HepG2 (cell line): Measurements from ENCODE around the gene PSMG4. TPM values are rescaled to one million over a fixed set of nuclear protein-coding genes. Genes with fewer than 3 reads are reported as not detected.

ENCODE experiments used
- ATF1 ChIP-seq: IDR thresholded peaks from 2 replicates; pipeline ENCODE4 v1.6.1; 2016; ENCODE audit warnings: mild to moderate bottlenecking, control low read depth
- CBX2 ChIP-seq, 2 experiments: fragments of 200-600 bp in 1 of 2; sonication (generic); formaldehyde crosslinking in 1 of 2; IDR thresholded peaks; 2 replicates each; pipeline versions ENCODE4 v1.7.0 to v1.8.1; 2018 to 2022; ENCODE audit warnings: low read depth in 2 of 2, low read length in 1 of 2, mild to moderate bottlenecking in 1 of 2, missing genetic modification reagents in 1 of 2
- GABPB1 ChIP-seq: IDR thresholded peaks from 2 replicates; pipeline ENCODE4 v1.6.1; 2016; ENCODE audit warnings: mild to moderate bottlenecking, missing genetic modification reagents, moderate library complexity, missing compliant biosample characterization
- HIC2 ChIP-seq: sonication (generic); formaldehyde crosslinking; IDR thresholded peaks from 2 replicates; pipeline ENCODE4 v1.9.0; 2022; ENCODE audit warnings: low read depth, missing genetic modification reagents
- KDM6A ChIP-seq: IDR thresholded peaks from 2 replicates; pipeline ENCODE4 v1.6.1; 2016; ENCODE audit warnings: low read depth
- NR2C2 ChIP-seq: sonication (generic); formaldehyde crosslinking; IDR thresholded peaks from 2 replicates; pipeline ENCODE4 v1.4.0; 2020; ENCODE audit warnings: missing genetic modification reagents, mild to moderate bottlenecking, moderate library complexity, borderline replicate concordance
- PCBP1 ChIP-seq: fragments of 200-400 bp; formaldehyde crosslinking; IDR thresholded peaks from 2 replicates; pipeline ENCODE4 v1.6.1; 2017; ENCODE audit warnings: mild to moderate bottlenecking, low read depth, low read length, borderline replicate concordance
- SMAD1 ChIP-seq: sonication (generic); formaldehyde crosslinking; IDR thresholded peaks from 2 replicates; pipeline ENCODE4 v1.4.0; 2020; ENCODE audit warnings: missing genetic modification reagents, low read depth, mild to moderate bottlenecking, borderline replicate concordance
- SNAPC2 ChIP-seq: sonication (generic); formaldehyde crosslinking; IDR thresholded peaks from 2 replicates; pipeline ENCODE4 v1.8.1; 2022; ENCODE audit warnings: mild to moderate bottlenecking, missing genetic modification reagents
- SOX5 ChIP-seq: IDR thresholded peaks from 2 replicates; pipeline ENCODE4 v1.6.1; 2016; ENCODE audit warnings: borderline replicate concordance
- YEATS4 ChIP-seq: sonication (generic); formaldehyde crosslinking; IDR thresholded peaks from 2 replicates; pipeline ENCODE4 v1.4.0; 2020; ENCODE audit warnings: missing genetic modification reagents, borderline replicate concordance
- YY1 ChIP-seq: IDR thresholded peaks from 2 replicates; pipeline ENCODE4 v1.6.1; 2011; ENCODE audit warnings: low read length, low read depth, moderate library complexity, mild to moderate bottlenecking; ENCODE audit not compliant: insufficient read depth, insufficient replicate concordance
- ZFP91 ChIP-seq: sonication (generic); formaldehyde crosslinking; IDR thresholded peaks from 2 replicates; pipeline ENCODE4 v1.9.0; 2022; ENCODE audit warnings: missing genetic modification reagents, mild to moderate bottlenecking, borderline replicate concordance
- ZNF230 ChIP-seq: sonication (generic); formaldehyde crosslinking; IDR thresholded peaks from 2 replicates; pipeline ENCODE4 v1.4.0; 2020; ENCODE audit warnings: mild to moderate bottlenecking, missing genetic modification reagents
- ZNF274 ChIP-seq: sonication (generic); formaldehyde crosslinking; IDR thresholded peaks from 2 replicates; pipeline ENCODE4 v1.5.1; 2020; ENCODE audit warnings: mild to moderate bottlenecking, missing genetic modification reagents
- ZNF329 ChIP-seq: sonication (generic); formaldehyde crosslinking; IDR thresholded peaks from 2 replicates; pipeline ENCODE4 v1.9.0; 2021; ENCODE audit warnings: low read depth, mild to moderate bottlenecking, missing genetic modification reagents
- ZNF512B ChIP-seq: sonication (generic); formaldehyde crosslinking; IDR thresholded peaks from 2 replicates; pipeline ENCODE4 v1.5.1; 2020; ENCODE audit warnings: missing genetic modification reagents, mild to moderate bottlenecking, borderline replicate concordance
- ZNF556 ChIP-seq: sonication (generic); formaldehyde crosslinking; IDR thresholded peaks from 2 replicates; pipeline ENCODE4 v1.4.0; 2020; ENCODE audit warnings: mild to moderate bottlenecking, missing genetic modification reagents, borderline replicate concordance
- ZNF607 ChIP-seq: sonication (generic); formaldehyde crosslinking; IDR thresholded peaks from 2 replicates; pipeline ENCODE4 v1.5.1; 2020; ENCODE audit warnings: missing genetic modification reagents, mild to moderate bottlenecking, borderline replicate concordance
- ZNF652 ChIP-seq: IDR thresholded peaks from 2 replicates; pipeline ENCODE4 v1.6.1; 2016; ENCODE audit warnings: low read depth, borderline replicate concordance
- ZNF788 ChIP-seq: sonication (generic); formaldehyde crosslinking; IDR thresholded peaks from 2 replicates; pipeline ENCODE4 v1.5.0; 2020; ENCODE audit warnings: mild to moderate bottlenecking, missing genetic modification reagents, borderline replicate concordance
- ZNF891 ChIP-seq: sonication (generic); formaldehyde crosslinking; IDR thresholded peaks from 2 replicates; pipeline ENCODE4 v1.5.0; 2020; ENCODE audit warnings: mild to moderate bottlenecking, missing genetic modification reagents
- polyA plus RNA-seq, 8 experiments: library from polyadenylated mRNA; depleted of rRNA in 3 of 8; stranded (reverse) in 7 of 8; unstranded in 1 of 8; fragments of >200 nt; fragmentation: Illumina TruSeq in 4 of 8; extraction: Trizol in 4 of 8; gene quantifications; 2 replicates each; pipeline versions ENCODE4 v1.2.1 to v1.2.3, GENCODE V29; 2011 to 2016; ENCODE audit warnings: low read depth in 4 of 8, missing spikeins in 1 of 8, mixed read lengths in 1 of 8; ENCODE audit not compliant: insufficient read depth in 1 of 8
- total RNA-seq, 5 experiments: library from RNA; depleted of rRNA; stranded (reverse); fragments of >200 nt; fragmentation: Illumina TruSeq; extraction: Trizol; gene quantifications; 2 replicates each; pipeline ENCODE4 v1.2.3, GENCODE V29; 2016; ENCODE audit warnings: low read depth in 1 of 5

The PSMG4 gene
- total and polyA plus RNA-seq, 2 of the 13 experiments (the other 11 are each of a cell fraction or from before 2014, with no cell fraction given) = 28.5 to 32.8 TPM

GRCh38 chr6:3231247-3232016, 27.3 kb upstream of the PSMG4 start (continued):
- TF ChIP-seq ZFP91 (CRISPR knock-in tag) (peak; percentile 81; the same call in 1 of the 2 replicates), YY1 (peak; percentile 92), ZNF607 (CRISPR knock-in tag) (0 out of 2 replicates have a peak, but pooled peaks have one; percentile 40), KDM6A (CRISPR knock-in tag) (0 out of 2 replicates have a peak, but pooled peaks have one; percentile 8), SNAPC2 (peak; percentile 14), HIC2 (CRISPR knock-in tag) (0 out of 2 replicates have a peak, but pooled peaks have one; percentile 10), CBX2 (IDR thresholded peaks at IDR 0.05; ENCODE audit: low read depth, low read length) (no peak), CBX2 (CRISPR knock-in tag; IDR thresholded peaks at IDR 0.05; ENCODE audit: low read depth) (peak; percentile 97), ZNF230 (0 out of 2 replicates have a peak, but pooled peaks have one; percentile 63), YEATS4 (CRISPR knock-in tag) (0 out of 2 replicates have a peak, but pooled peaks have one; percentile 62), ATF1 (CRISPR knock-in tag) (no peak), ZNF788 (peak; percentile 82; the same call in 1 of the 2 replicates), GABPB1 (CRISPR knock-in tag) (peak; percentile 36; the same call in 1 of the 2 replicates), ZNF891 (CRISPR knock-in tag) (peak; percentile 58; the same call in 1 of the 2 replicates), ZNF556 (CRISPR knock-in tag) (peak; percentile 89; the same call in 1 of the 2 replicates), ZNF652 (peak; percentile 32; the same call in 1 of the 2 replicates), ZNF274 (CRISPR knock-in tag) (peak; percentile 45; the same call in 1 of the 2 replicates), SOX5 (CRISPR knock-in tag) (peak; percentile 46; the same call in 1 of the 2 replicates), SMAD1 (CRISPR knock-in tag) (peak; percentile 25; the same call in 1 of the 2 replicates), ZNF512B (peak; percentile 94), ZNF329 (CRISPR knock-in tag) (0 out of 2 replicates have a peak, but pooled peaks have one; percentile 35), PCBP1 (0 out of 2 replicates have a peak, but pooled peaks have one; percentile 47), NR2C2 (CRISPR knock-in tag) (no peak)
